ENCODE data around the gene HSD3B2. TPM values are rescaled to one million over a fixed set of nuclear protein-coding genes. Genes with fewer than 3 reads are reported as not detected.

The HSD3B2 gene
- total RNA-seq, 2 donors from 2014 or later, result not detected

GRCh38 chr1:119416006-119416640 lies 1.2 kb downstream of the HSD3B2 start:
- no peaks in the 10 kb centered on the region for H3K27me3 Mint-ChIP-seq
- H3K36me3 Mint-ChIP-seq (ENCODE audit: low read depth), result no peaks in the 10 kb centered on the region
- no peak overlapping the region for H3K4me3 Mint-ChIP-seq
- H3K9me3 ChIP-seq (ENCODE audit: control insufficient read depth, low read length, poor library complexity, severe bottlenecking), result no peaks in the 10 kb centered on the region
- no peak for ATAC-seq
- H3K27ac Mint-ChIP-seq, result no peak overlapping the region
- no peaks in the 10 kb centered on the region for H3K4me1 Mint-ChIP-seq
- DNase-seq, result no peak

GRCh38 chr1:119419109-119419508 lies 4.2 kb downstream of the HSD3B2 start:
- no peak overlapping the region for H3K27ac Mint-ChIP-seq
- DNase-seq, result no peak
- no peaks in the 10 kb centered on the region for H3K36me3 Mint-ChIP-seq (ENCODE audit: low read depth)
- no peaks in the 10 kb centered on the region for H3K9me3 ChIP-seq (ENCODE audit: control insufficient read depth, low read length, poor library complexity, severe bottlenecking)
- H3K4me1 Mint-ChIP-seq, result no peaks in the 10 kb centered on the region
- no peak overlapping the region for H3K4me3 Mint-ChIP-seq
- ATAC-seq, result no peak
- no peaks in the 10 kb centered on the region for H3K27me3 Mint-ChIP-seq

- Mint-ChIP-seq H3K36me3 (ENCODE audit: low read depth) (no peaks in the 10 kb centered on the region), H3K27ac (no peak overlapping the region), H3K4me3 (no peak overlapping the region), H3K4me1 (no peaks in the 10 kb centered on the region), H3K27me3 (no peaks in the 10 kb centered on the region)
- DNase-seq (no peak), ATAC-seq (no peak)
- H3K9me3 ChIP-seq (ENCODE audit: control insufficient read depth, low read length, poor library complexity, severe bottlenecking), result no peaks in the 10 kb centered on the region
Measured at GRCh38 chr1:119420638-119421037, 5.7 kb downstream of the HSD3B2 start.

GRCh38 chr1:119422631-119423030 lies 7.7 kb downstream of the HSD3B2 start:
- H3K9me3 ChIP-seq (ENCODE audit: control insufficient read depth, low read length, poor library complexity, severe bottlenecking), result no peaks in the 10 kb centered on the region
- no peaks in the 10 kb centered on the region for H3K4me1 Mint-ChIP-seq
- no peak overlapping the region for H3K4me3 Mint-ChIP-seq
- no peak overlapping the region for H3K27ac Mint-ChIP-seq
- ATAC-seq (no peak), DNase-seq (no peak)
- no peaks in the 10 kb centered on the region for H3K36me3 Mint-ChIP-seq (ENCODE audit: low read depth)
- H3K27me3 Mint-ChIP-seq, result no peaks in the 10 kb centered on the region

DNA sequence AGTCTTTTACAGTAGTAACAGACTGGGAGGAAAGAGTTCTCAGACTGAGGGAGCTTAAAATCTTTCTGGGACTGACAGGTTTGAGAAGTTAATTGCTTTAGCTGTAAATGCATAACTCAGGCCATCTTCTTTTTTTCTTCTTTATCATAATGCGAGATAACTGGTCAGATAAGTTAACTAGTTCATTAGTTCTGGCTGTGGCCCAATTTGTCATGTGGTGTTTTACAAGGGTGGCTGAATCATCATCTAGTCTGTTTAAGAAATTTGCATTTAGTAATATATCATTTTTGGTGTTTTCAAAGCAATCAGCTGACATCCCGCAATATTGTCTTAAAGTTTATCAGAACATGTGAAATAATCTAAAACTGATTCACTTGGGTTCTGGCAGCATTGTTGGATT lies 14.0 kb downstream of the HSD3B2 start:
- no peaks in the 10 kb centered on the region for H3K36me3 Mint-ChIP-seq (ENCODE audit: low read depth)
- DNase-seq (no peak), ATAC-seq (no peak)
- peaks cover 33% of the 10 kb centered on the region for H3K27me3 Mint-ChIP-seq
- H3K4me3 Mint-ChIP-seq, result no peak overlapping the region
- H3K4me1 Mint-ChIP-seq, result no peaks in the 10 kb centered on the region
- no peak overlapping the region for H3K27ac Mint-ChIP-seq
- no peaks in the 10 kb centered on the region for H3K9me3 ChIP-seq (ENCODE audit: control insufficient read depth, low read length, poor library complexity, severe bottlenecking)

DNA sequence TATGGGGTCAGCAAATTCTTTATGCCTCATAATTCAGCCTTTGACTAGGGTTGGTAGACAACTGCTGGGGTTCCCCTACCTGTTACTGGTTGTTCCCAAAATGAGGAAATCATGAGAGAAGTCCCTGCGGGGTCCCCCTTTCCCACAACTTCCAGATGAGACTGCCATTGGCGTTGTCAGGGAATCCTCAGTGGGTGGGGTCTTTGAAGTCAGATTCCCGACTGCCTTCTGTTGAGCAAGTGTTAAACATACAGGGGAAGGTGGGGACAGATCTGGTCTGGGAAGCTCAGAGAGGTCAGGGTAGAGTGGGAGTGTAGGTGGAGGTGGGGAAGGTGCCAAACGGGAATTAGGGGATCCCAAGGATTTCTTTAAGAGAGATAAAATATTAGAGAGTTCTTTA lies 14.7 kb downstream of the HSD3B2 start:
- H3K27ac Mint-ChIP-seq, result no peak overlapping the region
- peaks cover 33% of the 10 kb centered on the region for H3K27me3 Mint-ChIP-seq
- no peaks in the 10 kb centered on the region for H3K36me3 Mint-ChIP-seq (ENCODE audit: low read depth)
- no peaks in the 10 kb centered on the region for H3K4me1 Mint-ChIP-seq
- ATAC-seq (no peak), DNase-seq (no peak)
- no peak overlapping the region for H3K4me3 Mint-ChIP-seq
- no peaks in the 10 kb centered on the region for H3K9me3 ChIP-seq (ENCODE audit: control insufficient read depth, low read length, poor library complexity, severe bottlenecking)

GRCh38 chr1:119430486-119430885 lies 15.5 kb downstream of the HSD3B2 start:
- no peak overlapping the region for H3K27ac Mint-ChIP-seq
- H3K27me3 Mint-ChIP-seq, result peaks cover 33% of the 10 kb centered on the region
- no peak overlapping the region for H3K4me3 Mint-ChIP-seq
- DNase-seq (no peak), ATAC-seq (no peak)
- H3K9me3 ChIP-seq (ENCODE audit: control insufficient read depth, low read length, poor library complexity, severe bottlenecking), result no peaks in the 10 kb centered on the region
- H3K36me3 Mint-ChIP-seq (ENCODE audit: low read depth), result no peaks in the 10 kb centered on the region
- no peaks in the 10 kb centered on the region for H3K4me1 Mint-ChIP-seq

DNA sequence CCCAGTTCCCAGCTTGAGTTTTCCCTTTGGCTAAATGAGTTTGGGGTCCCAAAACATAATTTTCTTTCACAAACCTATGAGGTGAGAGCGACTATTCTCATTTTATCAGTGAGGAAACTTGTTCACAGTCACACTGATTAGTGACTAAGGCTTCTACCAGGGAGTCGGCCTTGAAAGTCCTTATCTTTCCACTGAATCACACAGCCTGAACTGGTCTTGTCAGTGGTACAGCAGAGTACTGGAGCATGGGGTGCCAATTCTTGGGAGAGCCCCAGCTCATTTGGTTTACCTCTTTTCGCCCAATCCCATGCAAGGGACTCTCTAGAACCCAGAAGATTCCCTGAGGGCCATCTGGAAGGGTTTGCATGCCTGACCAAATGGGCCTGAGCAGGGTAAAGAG lies 16.9 kb downstream of the HSD3B2 start:
- no peaks in the 10 kb centered on the region for H3K4me1 Mint-ChIP-seq

GRCh38 chr1:119435052-119435451 lies 20.1 kb downstream of the HSD3B2 start:
- no peak for ATAC-seq
- no peaks in the 10 kb centered on the region for H3K4me1 Mint-ChIP-seq

More for the DNA sequence above, 16.9 kb downstream of the HSD3B2 start:
- Mint-ChIP-seq H3K27ac (no peak overlapping the region), H3K27me3 (peaks cover 33% of the 10 kb centered on the region), H3K4me3 (no peak overlapping the region), H3K36me3 (ENCODE audit: low read depth) (no peaks in the 10 kb centered on the region)
- H3K9me3 ChIP-seq (ENCODE audit: control insufficient read depth, low read length, poor library complexity, severe bottlenecking), result no peaks in the 10 kb centered on the region
- ATAC-seq, result no peak
- no peak for DNase-seq

DNA sequence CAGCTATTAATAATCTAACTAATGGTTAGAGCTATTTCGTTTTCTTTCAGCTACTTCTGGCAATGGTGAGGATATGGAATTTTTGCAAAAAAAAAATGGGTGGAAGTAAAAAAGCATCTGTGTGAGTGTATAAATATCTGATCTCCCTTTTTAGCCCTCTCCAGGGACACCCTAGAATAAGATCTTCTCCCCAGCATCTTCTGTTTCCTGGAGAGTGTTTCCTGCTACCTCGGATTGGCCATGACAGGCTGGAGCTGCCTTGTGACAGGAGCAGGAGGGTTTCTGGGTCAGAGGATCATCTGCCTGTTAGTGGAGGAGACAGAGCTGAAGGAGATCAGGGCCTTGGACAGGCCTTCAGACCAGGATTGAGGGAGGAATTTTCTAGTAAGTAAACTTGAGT lies 23.8 kb downstream of the HSD3B2 start:
- H3K4me3 Mint-ChIP-seq, result no peak overlapping the region
- no peaks in the 10 kb centered on the region for H3K4me1 Mint-ChIP-seq
- DNase-seq, result no peak
- H3K27me3 Mint-ChIP-seq, result peaks cover 1% of the 10 kb centered on the region
- H3K27ac Mint-ChIP-seq, result no peak overlapping the region
- H3K9me3 ChIP-seq (ENCODE audit: control insufficient read depth, low read length, poor library complexity, severe bottlenecking), result no peaks in the 10 kb centered on the region
- H3K36me3 Mint-ChIP-seq (ENCODE audit: low read depth), result no peaks in the 10 kb centered on the region
- no peak for ATAC-seq

More at GRCh38 chr1:119435052-119435451, 20.1 kb downstream of the HSD3B2 start:
- H3K4me3 Mint-ChIP-seq, result no peak overlapping the region
- no peak overlapping the region for H3K27ac Mint-ChIP-seq
- H3K9me3 ChIP-seq (ENCODE audit: control insufficient read depth, low read length, poor library complexity, severe bottlenecking), result no peaks in the 10 kb centered on the region
- no peaks in the 10 kb centered on the region for H3K36me3 Mint-ChIP-seq (ENCODE audit: low read depth)
- H3K27me3 Mint-ChIP-seq, result peaks cover 21% of the 10 kb centered on the region
- DNase-seq, result no peak

DNA sequence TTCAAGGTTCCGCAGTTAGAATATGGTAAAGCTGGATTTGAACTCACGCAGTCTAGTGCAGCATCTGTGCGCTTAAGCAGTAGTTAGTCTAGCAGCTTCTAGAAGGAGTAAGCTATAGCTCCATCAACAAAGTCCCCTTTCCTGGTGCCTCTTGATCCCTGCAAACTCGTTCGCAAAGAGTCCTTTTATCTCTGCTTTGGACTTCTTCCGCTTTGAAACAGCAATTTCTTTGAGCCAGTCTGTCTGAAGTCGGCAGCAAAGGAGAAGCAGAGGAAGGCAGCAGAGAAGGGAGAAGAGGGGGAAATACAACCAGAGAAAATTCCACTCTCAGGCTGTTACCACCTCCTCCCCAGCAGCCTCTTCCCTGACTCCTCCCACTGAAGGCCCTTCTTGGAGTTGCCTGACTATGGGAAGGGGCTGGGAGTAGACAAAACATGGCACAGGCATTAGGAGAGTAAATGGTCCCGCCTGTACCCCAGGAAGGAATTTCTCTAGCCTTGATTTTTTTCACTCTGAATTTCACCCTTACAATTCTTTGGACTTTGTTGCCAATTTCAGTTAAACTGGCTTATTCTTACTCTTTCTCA lies 25.9 kb downstream of the HSD3B2 start:
- Mint-ChIP-seq H3K36me3 (ENCODE audit: low read depth) (no peaks in the 10 kb centered on the region), H3K4me3 (no peak overlapping the region), H3K4me1 (no peaks in the 10 kb centered on the region), H3K27me3 (peaks cover 10% of the 10 kb centered on the region), H3K27ac (no peak overlapping the region)
- no peak for ATAC-seq
- no peak for DNase-seq
- H3K9me3 ChIP-seq (ENCODE audit: control insufficient read depth, low read length, poor library complexity, severe bottlenecking), result no peaks in the 10 kb centered on the region

DNA sequence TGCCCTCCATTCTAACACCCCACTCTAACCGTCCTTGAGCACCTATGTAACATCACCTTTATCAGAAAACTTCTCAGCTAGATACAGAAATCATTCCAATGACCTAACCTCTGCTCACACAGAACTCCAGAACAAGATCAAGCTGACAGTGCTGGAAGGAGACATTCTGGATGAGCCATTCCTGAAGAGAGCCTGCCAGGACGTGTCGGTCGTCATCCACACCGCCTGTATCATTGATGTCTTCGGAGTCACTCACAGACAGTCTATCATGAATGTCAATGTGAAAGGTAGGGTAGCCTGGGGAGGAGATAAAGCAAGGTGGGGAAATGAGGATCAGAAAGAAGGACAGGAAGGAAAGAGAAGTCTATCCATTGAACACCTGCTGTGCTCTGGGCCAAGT lies 27.8 kb downstream of the HSD3B2 start:
- Mint-ChIP-seq H3K36me3 (ENCODE audit: low read depth) (no peaks in the 10 kb centered on the region), H3K4me3 (no peak overlapping the region), H3K27ac (no peak overlapping the region), H3K4me1 (no peaks in the 10 kb centered on the region), H3K27me3 (peaks cover 10% of the 10 kb centered on the region)
- DNase-seq, result no peak
- no peak for ATAC-seq
- no peaks in the 10 kb centered on the region for H3K9me3 ChIP-seq (ENCODE audit: control insufficient read depth, low read length, poor library complexity, severe bottlenecking)

GRCh38 chr1:119446321-119446720 lies 31.4 kb downstream of the HSD3B2 start:
- no peak overlapping the region for H3K4me3 Mint-ChIP-seq
- H3K27ac Mint-ChIP-seq, result no peak overlapping the region
- peaks cover 10% of the 10 kb centered on the region for H3K27me3 Mint-ChIP-seq
- ATAC-seq (no peak), DNase-seq (no peak)
- no peaks in the 10 kb centered on the region for H3K9me3 ChIP-seq (ENCODE audit: control insufficient read depth, low read length, poor library complexity, severe bottlenecking)
- no peaks in the 10 kb centered on the region for H3K36me3 Mint-ChIP-seq (ENCODE audit: low read depth)
- no peaks in the 10 kb centered on the region for H3K4me1 Mint-ChIP-seq

Measured in T-helper 17 cell (primary cell).